Measurements from ENCODE around the gene MUC3A.
"Not testable (repeated sequence)": the region's sequence is repeated elsewhere in the genome, so short reads cannot be mapped to it uniquely, and the experiment has no call there.

The MUC3A gene

DNA sequence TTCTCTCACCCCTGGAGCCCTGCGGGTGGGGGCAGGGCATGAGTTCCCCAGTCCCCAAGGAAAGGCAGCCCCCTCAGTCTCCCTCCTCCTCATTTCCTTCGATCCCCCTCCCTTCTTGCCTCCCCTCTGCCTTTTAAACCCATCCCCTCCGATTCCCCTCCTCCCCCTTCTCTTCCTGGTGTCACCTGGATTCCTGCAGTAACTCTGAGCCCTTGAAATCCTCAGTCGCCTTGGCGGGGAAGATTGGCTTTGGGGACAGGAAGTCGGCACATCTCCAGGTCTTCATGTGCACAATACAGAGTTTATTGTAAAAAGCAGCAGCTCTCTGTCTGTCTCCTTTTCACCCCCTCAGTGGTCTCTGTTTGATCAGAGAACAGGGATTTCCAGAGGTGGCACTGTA is 18.7 kb downstream of the MUC3A start:
- intact Hi-C loops (cut with DNase I): loop anchor here (5.0 kb wide), 1 partner anchor 54 kb away; the partner anchor contains the start of gene MUC17
- DNase-seq: no peak

DNA sequence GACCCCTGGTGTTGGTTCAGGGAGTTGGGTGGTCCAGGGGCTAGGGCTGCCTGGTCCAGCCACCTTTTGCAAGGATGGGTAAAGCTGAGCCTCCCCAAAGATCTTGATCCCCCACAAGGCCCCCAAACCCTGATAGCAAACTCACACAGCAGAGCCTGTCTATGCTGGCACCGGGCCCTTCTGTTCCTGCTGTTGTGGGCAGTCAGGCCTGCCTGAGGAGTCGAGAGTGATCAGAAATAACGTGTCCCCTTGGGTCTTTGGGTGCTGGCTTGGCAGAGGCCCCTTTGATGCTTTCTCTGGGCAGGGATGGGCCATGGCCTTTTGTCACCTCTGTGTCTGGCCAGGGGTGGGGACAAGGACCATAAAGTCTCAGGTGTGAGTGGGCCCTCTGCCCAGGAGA is 19.3 kb downstream of the MUC3A start:
- intact Hi-C loops (cut with DNase I): loop anchor here (5.0 kb wide), 1 partner anchor 54 kb away; the partner anchor contains the start of gene MUC17

GRCh38 chr7:100969066-100969615 is 19.8 kb downstream of the MUC3A start, which contains the start of gene MUC12:
Gene MUC12, plus strand, starts transcription at chr7:100969565. Its CDS starts 58 bp downstream, at chr7:100969623.
- no peak for DNase-seq
- intact Hi-C loops (cut with DNase I): loop anchor here (5.0 kb wide), 1 partner anchor 53 kb away; the partner anchor contains the start of gene MUC17

More for the DNA sequence above, 19.3 kb downstream of the MUC3A start:
- DNase-seq: no peak

- intact Hi-C loops (cut with DNase I): no loop called here
- peak in 2 of 10 donors; percentile 66 to 81 for DNase-seq
Measured at GRCh38 chr7:100971111-100972001, 22.0 kb downstream of the MUC3A start.

DNA sequence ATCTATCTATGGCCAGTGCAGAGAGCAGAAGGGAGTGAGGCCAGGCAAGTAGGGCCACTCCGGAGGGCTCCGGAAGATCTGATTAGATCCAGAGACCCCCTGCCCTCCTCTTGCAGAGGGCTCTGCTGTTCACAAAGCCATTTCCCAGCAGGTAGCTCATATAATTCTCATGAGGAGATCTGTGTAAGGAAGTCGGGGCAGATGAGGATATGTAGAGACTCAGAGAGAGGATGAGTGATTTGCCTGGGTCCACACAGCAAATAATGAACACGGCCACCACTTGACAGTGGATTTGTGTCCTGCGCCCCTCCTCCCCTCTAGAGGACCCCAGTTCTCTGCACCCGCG is 22.6 kb downstream of the MUC3A start:
- intact Hi-C loops (cut with DNase I): no loop called here
- DNase-seq: no peak

DNA sequence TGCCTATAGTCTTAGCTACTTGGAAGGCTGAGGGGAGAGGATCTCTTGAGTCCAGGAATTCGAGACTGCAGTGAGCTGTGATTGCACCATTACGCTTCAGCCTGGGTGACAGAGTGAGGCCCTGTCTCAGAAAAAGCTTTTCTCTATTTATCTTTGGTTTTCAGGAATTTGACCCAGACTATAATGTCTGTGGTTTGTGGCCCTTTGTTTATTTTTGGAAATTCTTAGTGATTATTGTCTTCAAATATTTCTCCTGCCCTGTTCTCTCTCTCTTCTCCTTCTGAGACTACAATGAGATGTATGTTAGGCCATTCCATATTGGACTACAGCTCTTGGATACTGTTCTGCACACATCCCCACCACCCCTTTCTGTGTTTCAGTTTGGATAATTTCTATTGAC is 24.7 kb downstream of the MUC3A start:
- DNase-seq: no peak
- intact Hi-C loops (cut with DNase I): no loop called here

DNA sequence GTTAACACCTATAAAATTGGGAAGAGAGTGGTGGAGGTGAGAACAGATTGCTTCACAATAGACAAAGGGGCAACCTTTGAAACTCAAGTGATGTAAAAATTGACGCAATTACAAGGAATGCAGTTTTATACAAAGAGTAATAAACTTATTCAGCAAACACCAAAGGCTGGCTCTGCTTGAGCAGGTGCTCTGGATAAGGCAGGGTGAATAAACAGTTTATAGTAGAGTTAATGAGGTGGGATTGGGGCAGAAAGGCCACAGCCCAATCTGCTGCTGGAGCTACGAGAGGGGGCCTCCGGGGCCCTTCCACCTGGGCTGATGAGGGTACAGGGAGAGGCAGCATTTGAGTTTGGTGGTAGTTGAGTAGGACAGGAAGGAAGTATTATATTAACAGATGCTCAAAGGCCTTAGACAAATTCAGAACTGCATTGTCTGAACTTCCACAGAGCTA is 26.1 kb downstream of the MUC3A start:
- intact Hi-C loops (cut with DNase I): no loop called here
- peak in 1 of 10 donors; percentile 37 for DNase-seq

- intact Hi-C loops (cut with DNase I): no loop called here
- peak in 1 of 10 donors; percentile 46 for DNase-seq
Measured at GRCh38 chr7:100978300-100978699, 29.0 kb downstream of the MUC3A start.

- peak in 2 of 10 donors; percentile 28 to 32 for DNase-seq
- intact Hi-C loops (cut with DNase I): no loop called here
Measured at GRCh38 chr7:100983451-100984187, 34.3 kb downstream of the MUC3A start.

- peak in 2 of 10 donors; percentile 24 to 52 for DNase-seq
- intact Hi-C loops (cut with DNase I): not testable (repeated sequence)
Measured at GRCh38 chr7:100984241-100984918, 35.0 kb downstream of the MUC3A start.

DNA sequence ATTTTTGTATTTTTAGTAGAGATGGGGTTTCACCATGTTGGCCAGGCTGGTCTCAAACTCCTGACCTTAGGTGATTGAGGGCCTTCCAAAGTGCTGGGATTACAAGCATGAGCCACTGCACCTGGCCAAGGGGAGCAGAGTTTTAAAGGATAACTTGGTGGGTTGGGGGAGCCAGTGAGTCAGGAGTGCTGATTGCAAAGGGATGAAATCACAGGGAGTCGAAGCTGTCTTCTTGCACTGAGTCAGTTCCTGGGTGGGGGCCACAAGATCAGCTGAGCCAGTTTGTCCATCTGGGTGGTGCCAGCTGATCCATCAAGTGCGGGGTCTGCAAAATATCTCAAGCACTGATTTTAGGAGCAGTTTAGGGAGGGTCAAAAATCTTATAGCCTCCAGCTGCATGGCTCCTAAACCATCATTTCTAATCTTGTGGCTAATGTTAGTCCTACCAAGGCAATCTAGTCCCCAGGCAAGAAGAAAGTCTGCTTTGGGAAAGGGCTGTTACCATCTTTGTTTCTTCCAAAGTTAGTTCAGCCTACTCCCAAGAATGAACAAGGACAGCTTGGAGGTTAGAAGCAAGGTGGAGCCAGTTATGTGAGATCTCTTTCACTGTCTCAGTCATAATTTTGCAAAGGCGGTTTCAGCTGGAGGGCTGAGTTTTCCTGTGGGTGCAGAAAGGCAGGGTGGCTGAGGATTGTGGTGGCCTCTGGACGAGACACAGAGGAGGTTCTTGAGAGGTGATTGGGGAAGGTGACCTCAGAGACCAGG is 35.9 kb downstream of the MUC3A start:
- intact Hi-C loops (cut with DNase I): not testable (repeated sequence)
- peak in 2 of 10 donors; percentile 26 to 50 for DNase-seq

- intact Hi-C loops (cut with DNase I): no loop called here
- no peak for DNase-seq
Measured at GRCh38 chr7:100991631-100992030, 42.3 kb downstream of the MUC3A start.

DNA sequence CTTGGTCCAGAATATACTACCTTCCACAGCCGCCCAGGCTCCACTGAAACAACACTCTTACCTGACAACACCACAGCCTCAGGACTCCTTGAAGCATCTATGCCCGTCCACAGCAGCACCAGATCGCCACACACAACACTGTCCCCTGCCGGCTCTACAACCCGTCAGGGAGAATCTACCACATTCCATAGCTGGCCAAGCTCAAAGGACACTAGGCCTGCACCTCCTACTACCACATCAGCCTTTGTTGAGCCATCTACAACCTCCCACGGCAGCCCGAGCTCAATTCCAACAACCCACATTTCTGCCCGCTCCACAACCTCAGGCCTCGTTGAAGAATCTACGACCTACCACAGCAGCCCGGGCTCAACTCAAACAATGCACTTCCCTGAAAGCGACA is 42.9 kb downstream of the MUC3A start:
- DNase-seq: peak in 2 of 10 donors; percentile 24 to 55
- intact Hi-C loops (cut with DNase I): not testable (repeated sequence)

- DNase-seq; intact Hi-C loops (cut with DNase I): not testable (repeated sequence)
Measured at GRCh38 chr7:100994671-100995070, 45.3 kb downstream of the MUC3A start.

DNA sequence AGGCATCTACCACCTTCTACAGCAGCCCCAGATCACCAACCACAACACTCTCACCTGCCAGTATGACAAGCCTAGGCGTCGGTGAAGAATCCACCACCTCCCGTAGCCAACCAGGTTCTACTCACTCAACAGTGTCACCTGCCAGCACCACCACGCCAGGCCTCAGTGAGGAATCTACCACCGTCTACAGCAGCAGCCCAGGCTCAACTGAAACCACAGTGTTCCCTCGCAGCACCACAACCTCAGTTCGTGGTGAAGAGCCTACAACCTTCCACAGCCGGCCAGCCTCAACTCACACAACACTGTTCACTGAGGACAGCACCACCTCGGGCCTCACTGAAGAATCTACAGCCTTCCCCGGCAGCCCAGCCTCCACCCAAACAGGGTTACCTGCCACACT is 49.2 kb downstream of the MUC3A start:
- intact Hi-C loops (cut with DNase I): not testable (repeated sequence)
- DNase-seq: peak in 2 of 10 donors; percentile 24 to 41

GRCh38 chr7:100999334-100999733 is 50.0 kb downstream of the MUC3A start:
- DNase-seq; intact Hi-C loops (cut with DNase I): not testable (repeated sequence)

GRCh38 chr7:101000025-101000424 is 50.7 kb downstream of the MUC3A start:
- peak in 3 of 10 donors; percentile 62 to 87 (median 64) for DNase-seq

DNA sequence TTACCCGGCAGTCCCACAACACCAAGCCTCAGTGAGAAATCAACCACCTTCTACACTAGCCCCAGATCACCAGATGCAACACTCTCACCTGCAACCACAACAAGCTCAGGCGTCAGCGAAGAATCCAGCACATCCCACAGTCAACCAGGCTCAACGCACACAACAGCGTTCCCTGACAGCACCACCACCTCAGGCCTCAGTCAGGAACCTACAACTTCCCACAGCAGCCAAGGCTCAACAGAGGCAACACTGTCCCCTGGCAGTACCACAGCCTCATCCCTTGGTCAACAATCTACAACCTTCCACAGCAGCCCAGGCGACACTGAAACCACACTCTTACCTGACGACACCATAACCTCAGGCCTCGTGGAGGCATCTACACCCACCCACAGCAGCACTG is 53.0 kb downstream of the MUC3A start:
- DNase-seq: peak in 3 of 10 donors; percentile 10 to 84 (median 52)
- intact Hi-C loops (cut with DNase I): not testable (repeated sequence)

More at GRCh38 chr7:101000025-101000424, 50.7 kb downstream of the MUC3A start:
- intact Hi-C loops (cut with DNase I): not testable (repeated sequence)

DNA sequence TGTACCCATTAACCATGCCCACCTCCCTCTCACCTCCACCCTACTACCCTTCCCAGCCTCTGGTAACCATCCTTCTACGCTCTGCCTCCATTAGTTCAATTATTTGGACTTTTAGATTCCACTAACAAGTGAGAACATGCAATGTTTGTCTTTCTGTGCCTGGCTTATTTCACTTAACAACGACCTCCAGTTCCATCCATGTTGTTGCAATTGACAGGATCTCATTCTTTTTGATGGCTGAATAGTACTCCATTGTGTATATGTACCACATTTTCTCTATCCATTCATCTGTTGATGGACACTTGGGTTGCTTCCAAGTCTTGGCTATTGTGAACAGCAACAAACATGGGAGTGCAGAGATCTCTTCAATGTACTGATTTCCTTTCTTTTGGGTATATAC is 58.0 kb downstream of the MUC3A start:
- intact Hi-C loops (cut with DNase I); DNase-seq: not testable (repeated sequence)

Measured in posterior cingulate gyrus (tissue), 11 donors.